ENCODE results near the gene FAM53B. TPM values are rescaled to one million over a fixed set of nuclear protein-coding genes. Genes with fewer than 3 reads are reported as not detected.
A peak's percentile ranks its signal among the peaks of the same experiment; 100 is the strongest.

The FAM53B gene
- total and polyA plus RNA-seq, 4 donors: 14.6 to 45.4 (median 18.2) TPM

- WGBS, 2 donors: 1% methylated on average over 75 to 101 of the region's 101 CpGs
Observed at GRCh38 chr10:124743191-124744101, 732 bp downstream of the FAM53B start.

GRCh38 chr10:124742413-124743190, 1.6 kb downstream of the FAM53B start:
- Histone ChIP-seq H3K4me1 (ENCODE audit: control insufficient read depth in 5 of 5, insufficient read depth in 5 of 5, low read length in 5 of 5) (peaks cover 13 to 67% (median 21%) of the 10 kb centered on the region in 5 donors), H3K36me3 (ENCODE audit: control insufficient read depth in 4 of 4, insufficient read depth in 4 of 4, low read length in 4 of 4) (peaks cover 0 to 8% (median under 1%) of the 10 kb centered on the region in 4 donors), H3K9ac (ENCODE audit: insufficient read depth in 1 of 2, low read length in 2 of 2) (peak overlapping the region; percentile 7 to 59), H3K4me3 (peak overlapping the region; percentile 77), H3K9me3 (ENCODE audit: control insufficient read depth in 4 of 4, insufficient read depth in 3 of 4, low read length in 3 of 4) (no peaks in the 10 kb centered on the region), H3K27me3 (ENCODE audit: control insufficient read depth in 3 of 3, insufficient read depth in 3 of 3, low read length in 2 of 3) (no peaks in the 10 kb centered on the region), H3K27ac (ENCODE audit: low read depth in 1 of 2, low read length in 1 of 2) (peak overlapping the region; percentile 91 to 94)
- 8 to 13% methylated on average over 39 to 42 of the region's 42 CpGs for WGBS, 2 donors
- no peak for ATAC-seq (ENCODE audit: insufficient read depth, low FRiP score)
- DNase-seq: peak; percentile 65 to 79 (median 75)
- no peak for TF ChIP-seq CTCF (IDR thresholded peaks at IDR 0.05; ENCODE audit: control extremely low read depth, extremely low read depth)

More at GRCh38 chr10:124743191-124744101, 732 bp downstream of the FAM53B start:
- Histone ChIP-seq H3K4me1 (ENCODE audit: control insufficient read depth in 5 of 5, insufficient read depth in 5 of 5, low read length in 5 of 5) (peaks cover 5 to 59% (median 21%) of the 10 kb centered on the region in 5 donors), H3K36me3 (ENCODE audit: control insufficient read depth in 4 of 4, insufficient read depth in 4 of 4, low read length in 4 of 4) (peaks cover 0 to 16% (median 2%) of the 10 kb centered on the region in 4 donors), H3K4me3 (peak overlapping the region; percentile 77), H3K27me3 (ENCODE audit: control insufficient read depth in 3 of 3, insufficient read depth in 3 of 3, low read length in 2 of 3) (no peaks in the 10 kb centered on the region), H3K9ac (ENCODE audit: insufficient read depth in 1 of 2, low read length in 2 of 2) (peak overlapping the region in 1 of 2 donors; percentile 31), H3K9me3 (ENCODE audit: control insufficient read depth in 4 of 4, insufficient read depth in 3 of 4, low read length in 3 of 4) (no peaks in the 10 kb centered on the region), H3K27ac (ENCODE audit: low read depth in 1 of 2, low read length in 1 of 2) (peak overlapping the region; percentile 91 to 94)
- DNase-seq: peak; percentile 46 to 61 (median 49)
- no peak for TF ChIP-seq CTCF (IDR thresholded peaks at IDR 0.05; ENCODE audit: control extremely low read depth, extremely low read depth)
- peak; percentile 14 for ATAC-seq (ENCODE audit: insufficient read depth, low FRiP score)

- WGBS, 2 donors: 42 to 45% methylated on average over 9 of the region's 9 CpGs
- Histone ChIP-seq H3K27ac (ENCODE audit: low read depth in 1 of 2, low read length in 1 of 2) (peak overlapping the region; percentile 73 to 78), H3K4me1 (ENCODE audit: control insufficient read depth in 5 of 5, insufficient read depth in 5 of 5, low read length in 5 of 5) (peaks cover 18 to 74% (median 27%) of the 10 kb centered on the region in 5 donors), H3K9ac (ENCODE audit: insufficient read depth in 1 of 2, low read length in 2 of 2) (peak overlapping the region in 1 of 2 donors; percentile 26), H3K36me3 (ENCODE audit: control insufficient read depth in 4 of 4, insufficient read depth in 4 of 4, low read length in 4 of 4) (peaks cover 0 to 2% (median 0%) of the 10 kb centered on the region in 4 donors), H3K27me3 (ENCODE audit: control insufficient read depth in 3 of 3, insufficient read depth in 3 of 3, low read length in 2 of 3) (no peaks in the 10 kb centered on the region), H3K9me3 (ENCODE audit: control insufficient read depth in 4 of 4, insufficient read depth in 3 of 4, low read length in 3 of 4) (no peaks in the 10 kb centered on the region), H3K4me3 (no peak overlapping the region)
- TF ChIP-seq CTCF (IDR thresholded peaks at IDR 0.05; ENCODE audit: control extremely low read depth, extremely low read depth): no peak
- no peak for DNase-seq
- ATAC-seq (ENCODE audit: insufficient read depth, low FRiP score): no peak
Observed at GRCh38 chr10:124741922-124742412, 2.2 kb downstream of the FAM53B start.
